Measurements from ENCODE around the gene MPPED1. TPM values are rescaled to one million over a fixed set of nuclear protein-coding genes. Genes with fewer than 3 reads are reported as not detected.
A peak's percentile ranks its signal among the peaks of the same experiment; 100 is the strongest.

MPPED1 gene
- total and polyA plus RNA-seq, 2 of the 13 experiments (the other 11 are each of a cell fraction or from before 2014, with no cell fraction given): 0.77 TPM; not detected in 1

DNA sequence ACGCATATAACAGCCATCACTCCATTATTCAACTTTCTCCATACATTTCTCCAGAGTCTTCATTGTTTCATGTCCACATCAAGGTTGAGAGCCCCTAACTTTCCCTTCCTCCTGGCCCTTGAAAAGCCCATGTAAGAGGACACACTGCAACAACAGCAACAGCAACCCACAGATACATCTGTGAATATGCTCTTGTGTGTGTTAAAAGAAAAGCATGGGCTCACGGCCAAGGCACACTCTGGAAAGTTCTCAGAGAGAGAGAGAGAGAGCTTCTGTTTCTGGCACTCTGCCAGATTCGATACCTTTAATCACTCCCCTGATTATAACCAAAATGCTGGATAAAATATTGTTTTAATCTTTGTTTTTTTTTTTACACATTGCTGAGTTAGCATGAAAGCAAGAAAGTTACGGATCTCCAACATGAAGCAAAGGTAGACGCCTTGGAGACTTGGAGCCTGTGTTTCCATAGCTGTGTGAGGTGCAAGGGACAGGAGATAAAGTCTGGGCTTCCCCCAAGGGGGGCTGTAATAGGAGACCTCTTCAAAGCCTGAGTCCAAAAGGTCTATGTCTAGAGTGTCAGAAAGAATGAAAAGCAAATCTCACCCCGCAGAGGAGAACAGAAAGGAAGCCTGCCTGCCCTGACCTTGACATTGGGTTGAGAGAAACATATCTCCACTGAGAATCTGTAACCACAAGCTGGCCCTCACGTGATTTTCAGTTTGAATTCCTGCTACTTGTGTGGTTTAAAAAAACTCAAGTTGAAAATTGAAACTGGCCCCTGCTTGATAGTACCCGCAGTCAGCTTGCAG, 33.7 kb upstream of the MPPED1 start (continued):
- TF ChIP-seq ZMYM4 (CRISPR knock-in tag; IDR thresholded peaks at IDR 0.05): no peak
- TF ChIP-seq ERF (CRISPR knock-in tag; IDR thresholded peaks at IDR 0.05): 0 out of 2 replicates have a peak, but pooled peaks have one; percentile 25
- 0 out of 2 replicates have a peak, but pooled peaks have one; percentile 15 for TF ChIP-seq ZNF441 (CRISPR knock-in tag; IDR thresholded peaks at IDR 0.05; ENCODE audit: borderline replicate concordance)
- TF ChIP-seq ZNF510 (CRISPR knock-in tag; IDR thresholded peaks at IDR 0.05; ENCODE audit: low read depth): no peak
- TF ChIP-seq ZNF788 (CRISPR knock-in tag; IDR thresholded peaks at IDR 0.05; ENCODE audit: borderline replicate concordance): peak; percentile 50; the same call in 1 of the 2 replicates
- peak; percentile 36 to 68; a peak in 2 of 4 replicates for TF ChIP-seq MAFK (conservative IDR thresholded peaks at IDR 0.05 in 1 of 2, IDR thresholded peaks at IDR 0.05 in 1 of 2; ENCODE audit: low read length in 2 of 2)
- no peak for TF ChIP-seq ARID2 (CRISPR knock-in tag; IDR thresholded peaks at IDR 0.05; ENCODE audit: borderline replicate concordance)
- TF ChIP-seq MTA3 (CRISPR knock-in tag; IDR thresholded peaks at IDR 0.05): no peak
- TF ChIP-seq HNF4A (CRISPR knock-in tag; IDR thresholded peaks at IDR 0.05): peak; percentile 90
- TF ChIP-seq FOXP4 (CRISPR knock-in tag; IDR thresholded peaks at IDR 0.05): peak; percentile 67
- TF ChIP-seq HOXA3 (CRISPR knock-in tag; IDR thresholded peaks at IDR 0.05): peak; percentile 43; the same call in 1 of the 2 replicates
- no peak for TF ChIP-seq PRMT3 (CRISPR knock-in tag; IDR thresholded peaks at IDR 0.05; ENCODE audit: borderline replicate concordance, low read depth)
- TF ChIP-seq ZBTB37 (CRISPR knock-in tag; IDR thresholded peaks at IDR 0.05): no peak
- TF ChIP-seq ELF4 (CRISPR knock-in tag; IDR thresholded peaks at IDR 0.05; ENCODE audit: borderline replicate concordance): no peak
- TF ChIP-seq CBFB (CRISPR knock-in tag; IDR thresholded peaks at IDR 0.05): peak; percentile 81
- TF ChIP-seq ZBTB25 (CRISPR knock-in tag; IDR thresholded peaks at IDR 0.05): no peak
- TF ChIP-seq, protein P1, sequence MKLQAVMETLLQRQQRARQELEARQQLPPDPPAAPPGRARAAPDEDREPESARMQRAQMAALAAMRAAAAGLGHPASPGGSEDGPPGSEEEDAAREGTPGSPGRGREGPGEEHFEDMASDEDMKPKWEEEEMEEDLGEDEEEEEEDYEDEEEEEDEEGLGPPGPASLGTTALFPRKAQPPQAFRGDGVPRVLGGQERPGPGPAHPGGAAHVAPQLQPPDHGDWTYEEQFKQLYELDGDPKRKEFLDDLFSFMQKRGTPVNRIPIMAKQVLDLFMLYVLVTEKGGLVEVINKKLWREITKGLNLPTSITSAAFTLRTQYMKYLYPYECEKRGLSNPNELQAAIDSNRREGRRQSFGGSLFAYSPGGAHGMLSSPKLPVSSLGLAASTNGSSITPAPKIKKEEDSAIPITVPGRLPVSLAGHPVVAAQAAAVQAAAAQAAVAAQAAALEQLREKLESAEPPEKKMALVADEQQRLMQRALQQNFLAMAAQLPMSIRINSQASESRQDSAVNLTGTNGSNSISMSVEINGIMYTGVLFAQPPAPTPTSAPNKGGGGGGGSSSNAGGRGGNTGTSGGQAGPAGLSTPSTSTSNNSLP (IDR thresholded peaks at IDR 0.05; ENCODE audit: low read depth, low read length): no peak
- TF ChIP-seq EP300 (IDR thresholded peaks at IDR 0.05; ENCODE audit: low read depth in 2 of 2, low read length in 2 of 2): peak in 1 of 2 experiments; percentile 84; a peak in 2 of 4 replicates
- TF ChIP-seq EP300 (CRISPR knock-in tag; IDR thresholded peaks at IDR 0.05; ENCODE audit: borderline replicate concordance): peak; percentile 57; the same call in 1 of the 2 replicates
- TF ChIP-seq NR2F6 (IDR thresholded peaks at IDR 0.05): peak; percentile 79
- TF ChIP-seq NR2F6 (CRISPR knock-in tag; IDR thresholded peaks at IDR 0.05): peak; percentile 65
- peak; percentile 61; the same call in 1 of the 2 replicates for TF ChIP-seq PITX1 (CRISPR knock-in tag; IDR thresholded peaks at IDR 0.05)
- TF ChIP-seq NR2F1 (CRISPR knock-in tag; IDR thresholded peaks at IDR 0.05): peak; percentile 31 to 43; a peak in 2 of 4 replicates
- TF ChIP-seq RAD51 (IDR thresholded peaks at IDR 0.05; ENCODE audit: borderline replicate concordance): no peak
